HG02973 (cell line): Measurements from ENCODE around the gene WDR43.
"Not testable (repeated sequence)": the region's sequence is repeated elsewhere in the genome, so short reads cannot be mapped to it uniquely, and the experiment has no call there.

Source experiments
- ATAC-seq: cut with Tn5 transposase; IDR thresholded peaks from one replicate; pipeline ENCODE4 v1.9.1; 2021; ENCODE audit warnings: moderate library complexity; ENCODE audit not compliant: unreplicated experiment

Gene WDR43

DNA sequence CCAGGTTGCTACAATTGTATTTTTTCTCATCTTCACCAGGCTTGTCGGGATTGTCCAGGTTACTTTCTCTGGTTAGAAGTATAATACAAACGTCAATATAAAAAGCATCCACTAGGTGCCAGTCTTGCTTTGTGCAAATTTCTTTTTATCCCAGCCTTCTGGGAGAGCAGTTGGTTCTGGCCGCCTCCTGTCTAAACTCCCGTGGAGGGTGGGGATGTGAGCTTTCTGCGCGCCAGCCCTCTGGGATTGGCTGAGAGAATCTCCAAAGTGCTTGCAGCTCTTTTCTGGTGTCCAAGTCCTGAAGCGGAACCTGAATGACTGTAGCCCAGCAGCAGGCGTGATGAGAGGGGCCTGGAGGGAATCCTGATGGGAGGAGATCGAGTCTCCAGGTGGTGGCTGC is 64.2 kb downstream of the WDR43 start:
- ATAC-seq: no peak

DNA sequence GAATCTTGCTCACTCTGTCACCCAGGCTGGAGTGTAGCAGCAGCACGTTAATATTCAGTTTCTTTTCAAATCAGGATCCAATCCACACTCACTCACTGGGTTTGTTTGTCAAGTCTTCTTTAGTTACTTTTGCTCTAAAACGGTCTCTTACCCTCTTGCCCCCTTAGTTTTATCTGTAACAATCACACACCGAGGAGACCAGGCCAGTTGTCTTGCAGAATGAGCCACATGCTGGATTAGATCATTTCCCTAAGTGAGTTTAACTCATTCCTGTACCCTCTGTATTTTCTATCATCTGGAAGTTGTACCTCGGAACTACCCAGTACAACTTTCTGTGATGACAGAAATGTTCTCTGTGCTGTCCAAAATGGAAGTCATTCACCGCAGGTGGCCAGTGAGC is 65.9 kb downstream of the WDR43 start:
- ATAC-seq: no peak

- no peak for ATAC-seq
Measured at GRCh38 chr2:28962505-28962904, 68.0 kb downstream of the WDR43 start.

DNA sequence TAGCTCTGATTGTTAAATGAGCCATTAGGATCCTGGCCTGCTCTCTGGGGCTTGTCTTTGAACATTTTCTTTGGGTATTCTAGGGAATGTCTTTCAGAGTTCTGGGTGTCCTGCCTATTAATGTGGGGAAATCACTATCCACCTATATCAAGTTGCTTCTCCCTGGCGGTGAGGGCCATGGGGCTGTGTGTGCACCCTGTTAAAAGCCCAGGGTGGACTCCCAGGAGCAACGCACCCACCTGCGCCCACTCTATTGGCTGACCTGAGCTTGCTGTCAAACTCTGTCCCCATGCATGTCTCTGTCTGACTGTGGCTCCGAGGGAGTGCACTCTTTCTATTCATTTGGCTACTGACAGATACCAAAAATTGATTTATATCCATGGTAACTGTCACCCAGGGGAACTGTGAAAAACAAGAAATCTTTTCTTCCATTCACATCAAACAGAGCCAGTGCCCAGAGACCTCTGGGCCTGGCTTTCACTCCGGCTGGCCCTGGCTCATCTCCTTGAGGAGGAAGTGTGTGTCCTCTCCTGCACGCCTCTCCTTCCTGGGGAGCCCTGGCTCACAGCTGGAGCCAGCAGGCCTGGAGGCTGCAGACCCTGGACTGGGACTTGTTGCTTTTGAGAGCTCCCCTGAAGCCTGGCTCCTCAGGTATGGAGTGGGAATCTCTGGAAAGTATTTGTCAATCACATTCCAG is 76.1 kb downstream of the WDR43 start:
- ATAC-seq: no peak

- no peak for ATAC-seq
Measured at GRCh38 chr2:28972778-28973335, 78.4 kb downstream of the WDR43 start.

GRCh38 chr2:28974252-28974651 is 79.8 kb downstream of the WDR43 start:
- ATAC-seq: no peak

DNA sequence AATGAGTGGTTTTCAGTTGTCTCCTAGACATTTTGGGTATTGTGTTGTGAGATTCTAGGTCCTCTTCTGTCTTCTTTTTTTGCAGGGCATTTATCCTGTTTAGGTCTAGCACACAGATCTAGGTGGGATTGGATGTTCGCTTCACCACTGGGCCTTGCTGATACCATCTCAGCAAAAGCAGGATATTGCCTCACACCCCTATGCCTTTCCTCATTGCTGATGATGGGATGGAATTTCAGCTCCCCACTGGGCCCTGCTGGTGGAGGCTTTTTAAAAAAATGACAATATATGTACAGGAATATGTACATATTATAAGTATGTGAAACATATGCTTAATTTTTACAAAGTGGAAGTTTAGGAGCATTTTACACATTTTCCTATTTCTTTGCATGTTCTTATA is 81.2 kb downstream of the WDR43 start:
- ATAC-seq: no peak

- ATAC-seq: no peak
Measured at GRCh38 chr2:28976584-28976983, 82.1 kb downstream of the WDR43 start.

DNA sequence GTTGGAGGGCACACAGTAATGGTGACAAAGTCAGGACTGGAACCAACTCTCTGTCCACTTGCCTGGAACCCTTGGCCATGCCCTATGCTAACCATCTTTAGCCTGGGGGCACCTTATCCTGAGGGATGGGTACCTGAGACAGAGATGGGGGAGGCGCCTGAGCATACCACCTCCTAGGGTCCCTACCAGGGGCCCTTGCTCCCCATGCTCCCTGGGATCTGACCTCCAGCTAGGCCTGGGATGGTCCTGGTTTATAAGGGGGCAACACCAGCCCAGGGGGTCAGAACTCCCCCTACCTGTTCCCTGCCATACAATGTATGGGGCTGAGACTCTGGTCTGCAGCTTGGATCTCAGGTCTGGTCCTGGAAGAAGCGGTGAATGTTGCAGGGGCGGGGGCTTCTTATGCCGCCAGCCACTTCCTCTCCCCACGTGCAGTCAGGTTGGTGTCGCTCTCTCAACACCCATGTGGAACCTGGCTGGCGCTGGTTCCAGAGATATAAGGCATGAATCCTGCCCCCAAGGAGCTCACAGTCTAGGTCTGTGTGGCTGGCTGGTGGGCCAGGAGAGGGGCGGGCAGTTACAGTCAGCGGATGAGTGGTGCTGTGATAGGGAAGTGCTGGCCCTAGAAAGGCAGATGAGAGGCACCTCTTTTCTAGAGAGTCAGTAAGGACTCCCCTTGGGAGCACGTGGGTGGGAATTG is 82.9 kb downstream of the WDR43 start:
- no peak for ATAC-seq

GRCh38 chr2:28978001-28978400 is 83.5 kb downstream of the WDR43 start:
- not testable (repeated sequence) for ATAC-seq

GRCh38 chr2:28978606-28979005 is 84.1 kb downstream of the WDR43 start:
- ATAC-seq: no peak

- no peak for ATAC-seq
Measured at GRCh38 chr2:28979041-28979440, 84.6 kb downstream of the WDR43 start.

DNA sequence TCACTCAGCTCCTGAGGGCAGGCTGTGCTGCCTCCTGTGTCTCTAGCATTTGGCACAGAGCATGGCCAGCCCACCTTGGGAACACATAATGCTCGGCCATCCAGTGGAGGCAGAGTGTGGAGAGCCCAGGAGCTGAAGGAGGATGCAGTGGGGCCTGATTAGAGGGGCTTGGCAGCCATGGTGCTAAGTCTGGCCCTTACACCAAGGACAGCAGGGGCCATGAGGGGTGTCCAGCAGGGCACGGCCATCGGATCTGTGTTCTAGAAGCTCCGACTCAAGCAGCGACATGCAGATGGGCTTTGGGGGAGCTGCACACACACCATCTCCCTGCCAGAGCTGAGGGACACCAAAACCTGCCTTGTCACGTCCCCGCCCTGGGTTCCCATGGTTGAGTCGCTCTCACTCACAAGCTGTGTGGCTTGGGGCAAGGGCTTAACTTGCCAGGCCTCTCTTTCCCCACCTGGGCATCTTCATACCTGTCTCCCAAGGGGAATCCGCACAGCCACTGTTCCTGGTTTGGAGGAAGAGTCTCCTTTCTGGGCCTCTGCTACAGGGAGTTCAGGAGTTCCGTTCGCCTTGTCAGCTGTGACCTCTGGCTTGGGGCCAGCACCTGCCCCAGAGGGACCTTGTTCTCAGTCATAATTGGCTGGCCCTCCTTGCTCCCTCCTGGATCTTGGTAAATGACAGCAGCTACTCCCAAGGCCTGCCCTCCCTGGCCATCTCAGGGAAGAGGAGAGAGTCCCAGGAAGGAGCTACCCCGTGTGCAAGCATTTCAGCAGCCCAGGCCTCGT is 85.3 kb downstream of the WDR43 start:
- ATAC-seq: no peak

GRCh38 chr2:28980368-28981015 is 86.0 kb downstream of the WDR43 start:
- ATAC-seq: no peak

- no peak for ATAC-seq
Measured at GRCh38 chr2:28981016-28981441, 86.6 kb downstream of the WDR43 start, which contains the start of gene TOGARAM2. Gene TOGARAM2 (plus strand): TSS chr2:28981298. CDS start chr2:28994835, 13,537 bp downstream.

DNA sequence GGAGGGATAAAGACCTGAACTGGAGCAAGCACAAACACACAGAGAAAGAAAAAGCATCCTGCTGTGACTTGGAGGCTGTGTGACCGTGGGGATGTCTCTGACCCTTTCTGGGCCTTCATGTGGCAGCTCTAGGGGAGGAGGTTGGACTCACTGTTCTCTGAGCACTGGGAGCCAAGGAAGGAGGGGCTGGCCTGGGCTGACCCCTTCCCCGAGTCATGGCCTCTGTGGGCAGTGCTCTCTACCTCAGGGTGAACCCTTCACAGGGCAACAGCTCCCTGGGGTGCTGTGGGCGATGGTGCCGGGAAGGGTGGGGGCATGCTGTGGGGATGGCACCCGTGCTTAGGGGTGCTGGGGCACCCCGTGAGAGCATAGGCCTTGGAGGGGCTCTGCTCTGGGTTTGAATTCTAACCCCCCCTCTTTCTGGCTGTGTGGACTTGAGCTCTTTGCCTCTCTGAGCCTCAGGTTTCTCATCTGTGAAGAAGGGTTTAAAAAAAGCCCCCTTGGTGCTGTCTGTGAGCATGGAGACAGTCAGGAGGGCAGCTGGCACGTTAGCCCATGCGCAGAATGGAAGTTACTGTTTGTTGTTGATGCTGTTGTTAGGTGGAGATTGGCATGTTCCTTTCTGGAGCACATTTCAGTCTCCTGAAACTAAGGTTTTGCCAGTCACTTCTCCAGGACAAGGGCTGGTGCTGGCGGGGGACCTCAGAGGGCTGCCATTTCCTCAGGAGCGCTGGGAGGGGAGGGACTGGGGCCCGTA is 87.3 kb downstream of the WDR43 start:
- no peak for ATAC-seq

DNA sequence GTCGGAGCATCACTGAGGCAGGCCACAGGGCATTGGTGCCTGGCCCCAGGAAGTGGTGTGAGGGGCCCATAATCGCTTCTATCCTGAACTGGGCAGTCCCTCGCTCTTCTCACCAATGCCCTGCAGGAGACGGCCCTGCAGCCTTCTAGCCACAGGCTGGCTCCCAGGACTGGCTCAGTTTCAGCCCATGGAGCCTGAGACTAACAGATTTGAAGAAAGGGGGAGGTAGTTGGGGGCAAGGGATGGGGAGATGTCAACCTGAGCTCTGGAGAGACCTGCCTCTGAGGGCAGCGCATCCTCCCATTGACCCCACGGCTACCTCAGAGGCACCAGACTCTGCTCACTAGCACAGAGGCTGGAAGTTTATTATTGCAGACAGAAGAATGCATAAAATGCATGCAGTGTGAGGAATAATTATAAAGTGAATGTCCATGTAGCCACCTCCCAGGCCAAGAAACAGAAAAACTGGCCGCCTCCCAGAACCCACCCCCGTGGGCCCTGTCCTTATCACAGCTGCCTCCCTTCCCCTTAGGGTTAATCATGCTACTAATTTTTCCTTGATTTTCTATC is 88.0 kb downstream of the WDR43 start:
- no peak for ATAC-seq

DNA sequence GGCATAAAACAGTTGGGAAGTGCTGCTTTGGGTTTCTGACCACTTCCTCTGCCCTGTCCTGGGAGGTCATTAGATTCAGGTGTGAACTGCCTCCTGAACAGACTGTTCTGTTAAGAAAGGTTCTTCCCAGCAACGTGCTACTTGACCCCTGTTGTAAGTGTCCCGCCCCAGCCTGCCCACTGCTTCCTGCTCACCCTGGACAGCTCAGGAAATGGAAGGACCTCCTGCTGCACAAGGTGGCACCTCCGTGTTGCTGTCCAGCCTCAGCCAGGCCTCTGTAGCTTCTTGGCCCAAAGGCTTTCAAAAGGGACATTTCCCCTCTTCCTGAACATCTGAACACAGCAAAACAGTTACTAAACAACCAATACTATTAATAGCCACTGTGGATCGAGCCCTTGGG is 92.0 kb downstream of the WDR43 start:
- ATAC-seq: no peak

GRCh38 chr2:28989973-28990372 is 95.5 kb downstream of the WDR43 start:
- ATAC-seq: no peak

DNA sequence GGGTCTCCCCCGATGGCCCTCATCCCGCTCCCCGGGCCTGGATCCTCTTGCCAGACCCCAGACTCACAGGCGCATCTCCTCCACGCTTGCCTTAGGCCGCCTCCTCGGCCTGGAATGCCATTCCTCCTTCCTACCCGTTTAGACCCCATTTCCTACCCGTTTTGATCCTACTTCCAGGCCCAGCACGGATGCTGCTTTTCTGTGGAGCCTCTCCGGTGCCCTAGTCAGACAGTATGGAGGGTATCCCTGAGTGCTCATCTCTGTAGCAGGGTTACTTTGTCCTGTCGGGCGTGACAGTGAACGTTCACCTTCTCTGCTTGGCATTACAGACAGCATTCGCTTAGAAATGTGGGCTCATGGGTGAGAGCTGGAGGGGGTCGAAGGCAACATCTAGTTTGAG is 96.0 kb downstream of the WDR43 start:
- ATAC-seq: no peak
